HG02642 (cell line): ENCODE measurements around the gene GOSR1.
"Not testable (repeated sequence)": the region's sequence is repeated elsewhere in the genome, so short reads cannot be mapped to it uniquely, and the experiment has no call there.

Source experiments
- ATAC-seq: cut with Tn5 transposase; IDR thresholded peaks from one replicate; pipeline ENCODE4 v1.9.1; 2021; ENCODE audit warnings: mild to moderate bottlenecking; ENCODE audit not compliant: unreplicated experiment, poor library complexity

The GOSR1 gene

GRCh38 chr17:30558686-30559545, 81.7 kb downstream of the GOSR1 start:
- ATAC-seq, result no peak

DNA sequence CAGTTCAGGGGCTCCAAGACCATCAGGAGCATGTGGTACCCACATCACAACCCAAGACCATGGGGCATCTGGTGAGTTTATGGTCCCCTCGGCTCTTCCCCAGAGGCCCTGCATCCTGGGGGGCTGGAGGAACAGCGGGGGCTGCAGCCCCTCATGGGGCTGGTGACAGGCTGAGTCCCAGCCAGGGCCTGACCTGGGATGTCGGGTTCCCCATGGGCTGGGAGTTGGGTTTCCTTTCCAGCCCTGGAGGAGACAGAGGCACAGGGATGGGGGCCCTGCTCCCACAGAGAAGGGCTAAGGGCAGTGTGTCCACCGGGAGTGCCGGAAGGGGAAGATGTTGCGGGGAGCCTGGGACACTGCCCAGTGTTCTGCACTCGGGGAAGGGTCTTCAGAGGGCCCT, 82.4 kb downstream of the GOSR1 start:
- ATAC-seq, result no peak

DNA sequence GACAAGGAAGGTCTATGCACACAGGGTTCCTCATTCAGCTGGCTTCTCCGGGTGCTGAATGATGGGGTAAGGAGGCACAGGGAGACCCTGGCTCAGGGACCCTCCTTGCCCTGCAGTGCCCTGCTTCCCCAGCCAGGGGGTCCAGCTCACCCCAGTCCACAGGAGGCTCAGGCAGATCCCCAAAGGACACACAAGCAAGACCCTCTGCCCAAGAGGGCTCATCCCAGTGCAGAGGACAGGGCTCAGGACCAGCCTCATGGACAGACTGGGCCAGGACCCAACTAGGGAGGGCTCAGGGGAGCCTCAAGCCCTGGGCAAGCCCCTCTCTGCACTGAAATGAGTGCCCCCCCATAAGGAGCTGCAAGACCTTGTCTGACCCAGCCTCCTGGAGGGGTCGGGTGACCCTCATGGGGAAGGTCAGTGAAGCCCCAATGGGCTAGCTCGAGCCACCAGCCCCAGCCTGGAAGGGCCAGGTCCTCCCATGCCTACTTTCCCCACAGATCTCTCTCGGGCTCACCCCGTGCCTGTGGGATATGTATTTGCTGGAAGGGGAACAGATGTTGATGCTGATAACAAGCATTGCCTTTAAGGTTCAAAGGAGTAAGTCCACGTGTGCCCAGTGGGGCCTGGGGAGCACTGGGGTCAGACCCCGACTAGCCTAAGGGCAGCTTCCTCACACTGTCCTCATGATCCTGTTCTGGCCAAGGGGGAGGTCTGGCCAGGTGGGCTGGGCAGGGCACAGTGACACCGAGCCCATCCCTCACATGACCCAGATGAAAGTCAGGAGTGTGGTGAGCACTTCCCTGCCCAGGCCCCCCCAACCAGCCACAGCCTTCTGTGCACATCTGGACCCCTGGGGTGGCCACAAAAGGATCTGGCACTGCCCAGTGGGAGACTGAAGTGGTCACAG, 83.2 kb downstream of the GOSR1 start:
- ATAC-seq, result not testable (repeated sequence)

DNA sequence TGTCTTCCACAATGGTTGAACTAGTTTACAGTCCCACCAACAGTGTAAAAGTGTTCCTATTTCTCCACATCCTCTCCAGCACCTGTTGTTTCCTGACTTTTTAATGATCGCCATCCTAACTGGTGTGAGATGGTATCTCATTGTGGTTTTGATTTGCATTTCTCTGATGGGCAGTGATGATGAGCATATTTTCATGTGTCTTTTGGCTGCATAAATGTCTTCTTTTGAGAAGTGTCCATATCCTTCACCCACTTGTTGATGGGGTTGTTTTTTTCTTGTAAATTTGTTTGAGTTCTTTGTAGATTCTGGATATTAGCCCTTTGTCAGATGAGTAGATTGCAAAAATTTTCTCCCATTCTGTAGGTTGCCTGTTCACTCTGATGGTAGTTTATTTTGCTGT, 84.6 kb downstream of the GOSR1 start:
- ATAC-seq, result not testable (repeated sequence)

GRCh38 chr17:30563131-30563904, 86.1 kb downstream of the GOSR1 start:
- ATAC-seq, result not testable (repeated sequence)

DNA sequence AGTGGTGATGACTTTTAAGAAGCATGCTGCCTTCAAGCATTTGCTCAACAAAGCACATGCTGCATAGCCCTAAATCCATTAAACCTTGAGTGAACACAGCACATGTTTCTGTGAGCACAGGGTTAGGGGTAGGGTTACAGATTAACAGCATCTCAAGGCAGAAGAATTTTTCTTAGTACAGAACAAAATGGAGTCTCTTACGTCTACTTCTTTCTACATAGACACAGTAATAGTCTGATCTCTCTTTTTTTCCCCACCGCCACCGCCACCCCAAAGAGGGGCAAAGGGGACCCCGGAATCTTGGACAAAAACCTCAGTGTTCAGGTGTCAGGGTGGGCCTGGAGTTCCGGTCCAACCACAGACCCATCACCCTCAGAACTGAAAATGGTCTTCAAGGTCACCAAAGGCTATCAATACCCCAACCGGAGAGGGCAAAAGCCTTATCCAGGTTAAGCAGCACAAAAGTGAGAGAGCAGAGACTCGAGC, 86.7 kb downstream of the GOSR1 start:
- not testable (repeated sequence) for ATAC-seq

DNA sequence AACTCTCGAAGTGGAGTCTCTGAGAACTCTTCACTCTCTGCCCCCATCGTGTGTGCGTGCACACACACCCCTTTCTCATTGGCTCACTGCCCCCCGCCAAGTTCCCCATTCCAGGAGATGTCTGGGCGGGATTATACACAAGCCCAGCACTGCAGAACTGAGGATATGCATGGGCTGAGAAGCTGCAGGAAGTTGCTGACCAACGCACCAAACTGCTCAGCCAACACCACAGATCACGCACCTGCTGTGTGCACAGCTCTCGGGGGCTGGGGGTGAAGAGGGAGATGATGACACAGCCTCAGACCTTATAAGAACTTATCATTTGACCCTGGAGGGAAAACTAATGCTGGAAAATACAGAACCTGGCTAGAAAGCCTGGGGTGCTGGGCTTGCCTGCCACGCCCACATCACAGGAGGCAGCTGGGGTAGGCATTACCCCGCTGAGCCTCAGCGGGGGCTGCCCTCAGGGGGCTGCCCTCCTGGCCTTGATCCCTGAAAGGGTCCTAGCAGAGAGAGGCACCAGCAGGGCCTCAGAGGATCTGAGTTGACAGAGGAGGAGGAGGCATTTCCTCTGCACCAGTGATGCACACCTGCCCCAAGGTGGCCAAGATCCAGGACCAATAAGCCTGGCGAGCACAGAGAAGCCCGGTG, 87.3 kb downstream of the GOSR1 start:
- ATAC-seq, result not testable (repeated sequence)

GRCh38 chr17:30565073-30565935, 88.1 kb downstream of the GOSR1 start:
- no peak for ATAC-seq

- ATAC-seq, result not testable (repeated sequence)
Measured at GRCh38 chr17:30566104-30566503, 88.9 kb downstream of the GOSR1 start.

GRCh38 chr17:30566516-30567225, 89.5 kb downstream of the GOSR1 start:
- not testable (repeated sequence) for ATAC-seq

DNA sequence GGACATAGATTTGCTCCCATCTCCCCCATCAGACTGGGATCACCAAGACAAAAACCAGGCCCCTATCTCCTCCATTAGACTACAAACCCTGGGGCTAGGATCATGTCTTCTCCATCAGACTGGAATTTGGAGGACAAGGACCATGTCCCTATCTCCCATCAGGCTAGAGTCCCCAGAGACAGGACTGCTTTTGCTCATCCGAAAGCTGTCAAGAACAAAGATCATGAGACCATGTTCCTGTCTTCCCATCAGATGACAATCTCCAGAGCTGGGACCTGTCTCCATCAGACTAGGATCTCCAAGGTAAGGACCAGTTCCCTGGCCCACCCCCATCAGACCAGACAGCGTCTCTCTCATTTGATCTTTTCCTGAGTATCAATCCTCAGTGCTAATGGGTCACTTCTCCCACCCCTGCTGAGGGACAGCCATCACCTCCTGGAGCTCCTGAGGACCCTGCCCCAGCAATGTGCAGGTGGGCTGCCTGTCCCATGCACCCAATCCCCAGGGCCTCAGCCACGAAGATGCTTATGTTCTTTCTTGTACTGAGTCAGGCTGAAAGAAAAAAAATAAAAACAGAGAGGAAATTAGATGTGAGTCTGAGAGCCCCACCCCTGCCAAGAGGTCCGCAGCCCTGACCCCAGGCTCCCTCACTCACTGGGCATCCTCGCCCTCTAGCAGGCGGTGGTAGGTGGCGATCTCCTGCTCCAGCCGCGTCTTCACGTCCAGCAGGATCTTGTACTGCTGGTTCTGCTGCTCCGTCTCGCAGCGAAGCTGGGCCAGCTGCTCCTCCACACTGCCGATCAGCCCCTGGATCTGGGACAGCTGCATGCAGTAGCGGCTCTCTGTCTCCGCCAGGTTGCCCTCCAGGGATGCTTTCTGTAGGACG, 90.3 kb downstream of the GOSR1 start:
- ATAC-seq, result no peak

DNA sequence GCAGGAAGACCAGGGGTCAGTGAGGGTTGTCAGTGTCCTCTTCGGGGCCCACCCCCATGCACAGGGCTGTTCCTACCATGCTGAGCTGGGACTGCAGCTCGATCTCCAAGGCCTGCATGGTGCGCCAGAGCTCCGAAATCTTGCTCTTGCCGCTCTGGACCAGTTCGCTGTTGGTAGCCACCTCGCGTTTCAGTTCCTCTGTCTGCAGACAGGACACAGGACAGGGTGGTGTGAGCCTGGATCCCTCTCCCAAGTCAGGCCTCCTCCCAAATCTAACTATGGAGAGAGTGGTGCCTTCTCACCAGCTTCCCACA, 90.9 kb downstream of the GOSR1 start:
- ATAC-seq, result no peak

- not testable (repeated sequence) for ATAC-seq
Measured at GRCh38 chr17:30569531-30570175, 92.4 kb downstream of the GOSR1 start.

DNA sequence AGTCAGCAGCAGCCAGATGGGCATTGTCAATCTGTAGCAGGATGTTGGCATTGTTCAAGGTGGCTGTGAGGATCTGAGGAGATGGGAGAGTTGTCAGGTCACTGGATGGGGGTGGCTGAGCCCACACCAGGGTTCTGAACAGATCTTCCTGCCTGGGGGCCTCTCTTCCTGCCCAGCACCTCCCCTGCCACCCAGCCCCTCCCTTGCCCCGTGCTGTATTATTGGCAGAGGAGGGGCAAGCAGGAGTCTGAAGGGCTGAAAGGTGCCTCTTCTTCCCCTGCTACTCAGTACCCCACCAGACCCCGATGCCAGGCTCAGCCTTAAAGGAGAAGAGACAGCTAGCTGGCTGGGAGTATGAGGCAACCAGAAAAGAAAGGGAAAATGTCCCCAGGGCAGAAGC, 93.0 kb downstream of the GOSR1 start:
- ATAC-seq, result no peak

GRCh38 chr17:30570596-30571265, 93.5 kb downstream of the GOSR1 start:
- ATAC-seq, result no peak

GRCh38 chr17:30571404-30571803, 94.2 kb downstream of the GOSR1 start:
- not testable (repeated sequence) for ATAC-seq
